Mammary epithelial cell (primary cell): ENCODE results near the gene RASGRF2.

Source experiments
- EZH2 ChIP-seq: IDR thresholded peaks from 2 replicates; pipeline ENCODE4 v1.6.1; 2012; ENCODE audit warnings: low read length, inconsistent platforms, borderline replicate concordance
- TF ChIP-seq, protein P1 (sequence below), 2 donors: IDR thresholded peaks in 1 of 2; conservative IDR thresholded peaks in 1 of 2; 2 replicates each; pipeline ENCODE4 v1.5.1; 2011 to 2012; ENCODE audit warnings: inconsistent platforms in 2 of 2, low read length in 2 of 2, mild to moderate bottlenecking in 2 of 2, control low read depth in 1 of 2, low read depth in 1 of 2; ENCODE audit not compliant: insufficient read depth in 1 of 2; ENCODE audit errors: extremely low read depth in 1 of 2

DNA sequence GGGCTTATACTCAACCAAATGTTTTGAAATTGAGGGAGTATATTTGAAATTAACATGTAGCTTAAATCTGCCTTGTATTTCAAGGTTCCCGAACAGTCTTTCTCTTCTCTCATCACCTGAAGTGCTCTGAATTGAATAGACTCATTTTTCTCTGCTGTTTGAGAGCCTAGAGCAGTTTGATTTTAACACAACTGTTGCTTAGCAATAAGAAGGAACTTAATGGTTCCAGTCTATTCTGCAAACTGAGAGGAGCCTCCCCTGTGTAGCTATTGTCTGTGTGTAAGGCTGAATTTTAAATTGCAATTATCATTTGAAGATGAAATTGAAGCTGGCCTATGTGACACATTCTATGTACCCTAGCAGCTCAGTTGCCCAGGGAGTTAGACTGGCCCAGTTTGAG lies 185.9 kb downstream of the RASGRF2 start:
- TF ChIP-seq, protein P1, sequence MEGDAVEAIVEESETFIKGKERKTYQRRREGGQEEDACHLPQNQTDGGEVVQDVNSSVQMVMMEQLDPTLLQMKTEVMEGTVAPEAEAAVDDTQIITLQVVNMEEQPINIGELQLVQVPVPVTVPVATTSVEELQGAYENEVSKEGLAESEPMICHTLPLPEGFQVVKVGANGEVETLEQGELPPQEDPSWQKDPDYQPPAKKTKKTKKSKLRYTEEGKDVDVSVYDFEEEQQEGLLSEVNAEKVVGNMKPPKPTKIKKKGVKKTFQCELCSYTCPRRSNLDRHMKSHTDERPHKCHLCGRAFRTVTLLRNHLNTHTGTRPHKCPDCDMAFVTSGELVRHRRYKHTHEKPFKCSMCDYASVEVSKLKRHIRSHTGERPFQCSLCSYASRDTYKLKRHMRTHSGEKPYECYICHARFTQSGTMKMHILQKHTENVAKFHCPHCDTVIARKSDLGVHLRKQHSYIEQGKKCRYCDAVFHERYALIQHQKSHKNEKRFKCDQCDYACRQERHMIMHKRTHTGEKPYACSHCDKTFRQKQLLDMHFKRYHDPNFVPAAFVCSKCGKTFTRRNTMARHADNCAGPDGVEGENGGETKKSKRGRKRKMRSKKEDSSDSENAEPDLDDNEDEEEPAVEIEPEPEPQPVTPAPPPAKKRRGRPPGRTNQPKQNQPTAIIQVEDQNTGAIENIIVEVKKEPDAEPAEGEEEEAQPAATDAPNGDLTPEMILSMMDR (conservative IDR thresholded peaks at IDR 0.05 in 1 of 2, IDR thresholded peaks at IDR 0.05 in 1 of 2; ENCODE audit: extremely low read depth in 1 of 2, insufficient read depth in 1 of 2, low read depth in 1 of 2, low read length in 2 of 2), result no peak
- no peak for TF ChIP-seq EZH2
